ENCODE measurements around the gene TRAPPC2L.

DNA sequence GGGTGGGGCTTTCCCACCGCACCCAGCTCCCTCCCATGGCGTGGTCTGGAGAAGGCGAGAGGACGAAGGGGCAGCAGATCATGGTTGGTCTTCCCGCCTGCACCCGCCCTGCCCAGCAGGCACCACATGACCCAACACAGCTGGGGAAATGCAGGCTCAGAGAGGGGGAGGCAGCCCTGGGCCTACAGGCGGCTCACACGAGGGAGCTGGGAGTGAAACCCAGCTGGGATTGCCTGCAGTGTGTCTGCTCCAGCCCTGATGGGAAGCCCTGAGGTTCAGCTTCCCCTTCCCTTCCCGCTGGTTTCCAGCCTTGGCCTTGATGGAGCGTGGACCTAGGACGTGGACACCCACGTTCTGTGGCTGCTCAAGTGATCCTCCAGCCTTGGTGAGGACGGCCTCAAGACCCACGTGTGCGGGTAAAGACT, 29.5 kb downstream of the TRAPPC2L start:
- no peak for TF ChIP-seq RFX5 (IDR thresholded peaks at IDR 0.05; ENCODE audit: low read depth, low read length)
- no peak for TF ChIP-seq SMARCE1 (IDR thresholded peaks at IDR 0.05; ENCODE audit: borderline replicate concordance)
- TF ChIP-seq NCOA1 (CRISPR knock-in tag; IDR thresholded peaks at IDR 0.05): no peak
- no peak for TF ChIP-seq BRD4 (CRISPR knock-in tag; IDR thresholded peaks at IDR 0.05)
- TF ChIP-seq MYC (CRISPR knock-in tag; IDR thresholded peaks at IDR 0.05; ENCODE audit: borderline replicate concordance): no peak
- TF ChIP-seq EP300 (IDR thresholded peaks at IDR 0.05; ENCODE audit: low read depth in 2 of 2, low read length in 2 of 2): no peak
- no peak for TF ChIP-seq EP300 (CRISPR knock-in tag; IDR thresholded peaks at IDR 0.05; ENCODE audit: borderline replicate concordance)
- TF ChIP-seq, protein P1, sequence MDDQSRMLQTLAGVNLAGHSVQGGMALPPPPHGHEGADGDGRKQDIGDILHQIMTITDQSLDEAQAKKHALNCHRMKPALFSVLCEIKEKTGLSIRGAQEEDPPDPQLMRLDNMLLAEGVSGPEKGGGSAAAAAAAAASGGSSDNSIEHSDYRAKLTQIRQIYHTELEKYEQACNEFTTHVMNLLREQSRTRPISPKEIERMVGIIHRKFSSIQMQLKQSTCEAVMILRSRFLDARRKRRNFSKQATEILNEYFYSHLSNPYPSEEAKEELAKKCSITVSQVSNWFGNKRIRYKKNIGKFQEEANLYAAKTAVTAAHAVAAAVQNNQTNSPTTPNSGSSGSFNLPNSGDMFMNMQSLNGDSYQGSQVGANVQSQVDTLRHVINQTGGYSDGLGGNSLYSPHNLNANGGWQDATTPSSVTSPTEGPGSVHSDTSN (CRISPR knock-in tag; IDR thresholded peaks at IDR 0.05; ENCODE audit: borderline replicate concordance): no peak
- TF ChIP-seq PAX8 (CRISPR knock-in tag; IDR thresholded peaks at IDR 0.05; ENCODE audit: borderline replicate concordance): no peak
- no peak for TF ChIP-seq CREM (IDR thresholded peaks at IDR 0.05)
- TF ChIP-seq CREM (CRISPR knock-in tag; IDR thresholded peaks at IDR 0.05): no peak
- TF ChIP-seq CHD2 (IDR thresholded peaks at IDR 0.05; ENCODE audit: low read depth, low read length): no peak

Data from HepG2 (cell line).